Right atrium auricular region (tissue), 2 donors: ENCODE data around the gene ATP1A4. TPM values are rescaled to one million over a fixed set of nuclear protein-coding genes. Genes with fewer than 3 reads are reported as not detected.
A peak's percentile ranks its signal among the peaks of the same experiment; 100 is the strongest.

ENCODE experiments used
- DNase-seq: peaks from one replicate; pipeline ENCODE4 v3.0.0-alpha.2; 2019; ENCODE audit warnings: low spot score
- H3K27ac ChIP-seq, 2 donors: fragments of 200-600 bp; sonication (generic); 1 replicate in 1 of 2; 2 replicates in 1 of 2; pipeline ENCODE4 v1.5.1; 2016 to 2019
- H3K27me3 ChIP-seq, 2 donors: fragments of 200-600 bp; sonication (generic); one replicate each; pipeline versions ENCODE4 v1.5.1 to v1.6.0; 2017 to 2019
- H3K36me3 ChIP-seq: fragments of 200-600 bp; sonication (generic); one replicate; pipeline ENCODE4 v1.5.1; 2016
- H3K4me1 ChIP-seq, 2 donors: fragments of 200-600 bp; sonication (generic); one replicate each; pipeline versions ENCODE4 v1.5.1 to v1.6.0; 2017 to 2019
- H3K4me3 ChIP-seq, 2 donors: fragments of 200-600 bp; sonication (generic); 1 replicate in 1 of 2; 2 replicates in 1 of 2; pipeline ENCODE4 v1.5.1; 2017 to 2019; ENCODE audit warnings: mild to moderate bottlenecking in 1 of 2, moderate library complexity in 1 of 2
- H3K9me3 ChIP-seq, 2 donors: fragments of 200-600 bp; sonication (generic); one replicate each; pipeline ENCODE4 v1.5.1; 2019
- CTCF ChIP-seq, 2 donors: fragments of 200-600 bp; sonication (generic); IDR thresholded peaks; one replicate each; pipeline ENCODE4 v1.5.1; 2019; ENCODE audit warnings: antibody characterized with exemption in 2 of 2
- total RNA-seq, 2 donors: library from RNA; depleted of rRNA; stranded (reverse); fragments of >200 nt; gene quantifications; one replicate each; pipeline ENCODE4 v1.1.0, GENCODE V29; 2016

The ATP1A4 gene
- total RNA-seq, 2 donors from 2014 or later: not detected

- peaks cover 87% of the 10 kb centered on the region for H3K36me3 ChIP-seq
- no peak for DNase-seq
- no peak overlapping the region for H3K4me3 ChIP-seq
- no peaks in the 10 kb centered on the region for H3K27me3 ChIP-seq
- no peaks in the 10 kb centered on the region for H3K9me3 ChIP-seq
- no peak for TF ChIP-seq CTCF (IDR thresholded peaks at IDR 0.05)
- H3K4me1 ChIP-seq: peaks cover 0 to 52% of the 10 kb centered on the region in 2 donors
- peak overlapping the region; percentile 72 to 91 for H3K27ac ChIP-seq
Observed at GRCh38 chr1:160131803-160132565, 19.4 kb upstream of the ATP1A4 start.

- Histone ChIP-seq H3K27ac (peak overlapping the region in 1 of 2 donors; percentile 91), H3K9me3 (no peaks in the 10 kb centered on the region), H3K27me3 (no peaks in the 10 kb centered on the region), H3K4me3 (no peak overlapping the region), H3K4me1 (peaks cover 0 to 33% of the 10 kb centered on the region in 2 donors), H3K36me3 (peaks cover 83% of the 10 kb centered on the region)
- TF ChIP-seq CTCF (IDR thresholded peaks at IDR 0.05): no peak
- DNase-seq: no peak
Observed at GRCh38 chr1:160133990-160134770, 17.2 kb upstream of the ATP1A4 start.

GRCh38 chr1:160134791-160135572 is 16.4 kb upstream of the ATP1A4 start:
- Histone ChIP-seq H3K4me3 (no peak overlapping the region), H3K4me1 (peaks cover 0 to 31% of the 10 kb centered on the region in 2 donors), H3K27me3 (no peaks in the 10 kb centered on the region), H3K27ac (peak overlapping the region in 1 of 2 donors; percentile 91), H3K9me3 (no peaks in the 10 kb centered on the region), H3K36me3 (peaks cover 83% of the 10 kb centered on the region)
- no peak for TF ChIP-seq CTCF (IDR thresholded peaks at IDR 0.05)
- no peak for DNase-seq

GRCh38 chr1:160136121-160136925 is 15.1 kb upstream of the ATP1A4 start:
- H3K9me3 ChIP-seq: no peaks in the 10 kb centered on the region
- H3K4me1 ChIP-seq: peaks cover 0 to 18% of the 10 kb centered on the region in 2 donors
- H3K27me3 ChIP-seq: no peaks in the 10 kb centered on the region
- DNase-seq: no peak
- H3K4me3 ChIP-seq: no peak overlapping the region
- TF ChIP-seq CTCF (IDR thresholded peaks at IDR 0.05): no peak
- H3K36me3 ChIP-seq: peaks cover 83% of the 10 kb centered on the region
- no peak overlapping the region for H3K27ac ChIP-seq

GRCh38 chr1:160136926-160137200 is 14.5 kb upstream of the ATP1A4 start:
- no peak for TF ChIP-seq CTCF (IDR thresholded peaks at IDR 0.05)
- peaks cover 0 to 13% of the 10 kb centered on the region in 2 donors for H3K4me1 ChIP-seq
- peaks cover 87% of the 10 kb centered on the region for H3K36me3 ChIP-seq
- no peaks in the 10 kb centered on the region for H3K27me3 ChIP-seq
- DNase-seq: no peak
- H3K9me3 ChIP-seq: no peaks in the 10 kb centered on the region
- H3K4me3 ChIP-seq: no peak overlapping the region
- H3K27ac ChIP-seq: peak overlapping the region in 1 of 2 donors; percentile 27
